Spleen (tissue), 7 donors: ENCODE results near the gene CSPG5.

ENCODE experiments used
- CTCF ChIP-seq, 11 experiments: fragments of 200-600 bp in 7 of 11; fragments of 450-650 bp in 4 of 11; sonication (generic) in 4 of 11; IDR thresholded peaks in 8 of 11; conservative IDR thresholded peaks in 3 of 11; 1 replicate in 7 of 11; 2 replicates in 4 of 11; pipeline versions ENCODE4 v1.4.0 to v1.8.0; 2016 to 2021; ENCODE audit warnings: antibody characterized with exemption in 11 of 11, inconsistent platforms in 4 of 11, mild to moderate bottlenecking in 1 of 11
- POLR2A ChIP-seq, 3 donors: fragments of 450-650 bp; IDR thresholded peaks; one replicate each; pipeline ENCODE4 v1.5.1; 2017; ENCODE audit warnings: antibody characterized with exemption in 3 of 3, mild to moderate bottlenecking in 1 of 3
- donor health status: DM: no; HTN: no; CAD: no; lungs with moderate emphysema.
- donor health status: DM: no; HTN: no; CAD: no.
- donor health status: DM: no; HTN: no; CAD: no.

GRCh38 chr3:47536967-47537366, 41.7 kb downstream of the CSPG5 start:
- TF ChIP-seq CTCF (IDR thresholded peaks at IDR 0.05 in 8 of 11, conservative IDR thresholded peaks at IDR 0.05 in 3 of 11) (no peak), POLR2A (IDR thresholded peaks at IDR 0.05) (no peak)
